HG02852 (cell line): ENCODE data around the gene TMCO4.

ENCODE experiments used
- ATAC-seq: cut with Tn5 transposase; IDR thresholded peaks from one replicate; pipeline ENCODE4 v1.9.1; 2021; ENCODE audit warnings: mild to moderate bottlenecking, moderate library complexity; ENCODE audit not compliant: unreplicated experiment

Gene TMCO4

GRCh38 chr1:19776933-19777332 lies 22.8 kb downstream of the TMCO4 start:
- no peak for ATAC-seq

- no peak for ATAC-seq
Measured at GRCh38 chr1:19776287-19776686, 23.4 kb downstream of the TMCO4 start.

DNA sequence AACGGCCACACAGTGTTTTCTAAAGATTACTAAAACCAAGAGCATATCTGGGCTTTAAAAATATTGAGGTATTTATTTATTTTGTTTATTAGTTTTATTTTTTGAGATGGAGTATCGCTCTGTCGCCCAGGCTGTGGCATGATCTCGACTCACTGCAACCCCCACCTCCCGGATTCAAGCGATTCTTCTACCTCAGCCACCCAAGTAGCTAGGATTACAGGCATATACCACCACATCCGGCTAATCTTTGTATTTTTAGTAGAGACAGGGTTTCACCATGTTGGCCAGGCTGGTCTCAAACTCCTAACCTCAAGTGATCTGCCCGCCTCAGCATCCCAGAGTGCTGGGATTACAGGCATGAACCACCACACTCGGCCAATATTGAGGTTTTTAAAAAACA lies 23.9 kb downstream of the TMCO4 start:
- no peak for ATAC-seq

GRCh38 chr1:19775317-19775716 lies 24.4 kb downstream of the TMCO4 start:
- ATAC-seq = no peak

DNA sequence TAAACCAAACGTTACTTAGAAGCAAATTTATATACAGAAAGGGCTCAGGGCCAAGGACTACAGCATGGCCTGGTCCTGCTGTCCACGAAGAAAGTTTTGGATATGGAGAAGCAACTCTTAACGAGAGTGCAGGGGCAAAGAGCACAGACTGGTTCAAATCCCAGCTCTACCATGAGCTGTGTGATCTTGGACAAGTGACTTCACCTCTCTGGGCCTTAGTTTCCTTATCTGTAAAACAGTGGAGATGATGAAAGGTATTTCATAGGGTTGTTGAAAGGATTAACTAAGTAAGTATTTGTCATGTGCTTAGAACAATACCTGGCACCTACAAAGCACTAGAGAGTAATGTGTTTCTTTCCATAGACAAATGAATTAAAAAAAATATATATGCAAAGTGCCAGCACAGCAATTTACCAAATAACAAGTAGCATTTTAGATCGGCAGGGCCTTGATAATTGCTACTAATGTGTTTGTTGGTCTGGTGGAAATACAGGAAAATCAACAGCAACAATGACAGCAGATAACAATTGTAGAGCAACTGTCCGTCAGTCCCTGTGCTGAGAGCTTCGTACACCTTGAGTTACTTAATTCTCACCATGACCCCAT lies 25.4 kb downstream of the TMCO4 start:
- ATAC-seq = no peak

- no peak for ATAC-seq
Measured at GRCh38 chr1:19773485-19773884, 26.2 kb downstream of the TMCO4 start.

DNA sequence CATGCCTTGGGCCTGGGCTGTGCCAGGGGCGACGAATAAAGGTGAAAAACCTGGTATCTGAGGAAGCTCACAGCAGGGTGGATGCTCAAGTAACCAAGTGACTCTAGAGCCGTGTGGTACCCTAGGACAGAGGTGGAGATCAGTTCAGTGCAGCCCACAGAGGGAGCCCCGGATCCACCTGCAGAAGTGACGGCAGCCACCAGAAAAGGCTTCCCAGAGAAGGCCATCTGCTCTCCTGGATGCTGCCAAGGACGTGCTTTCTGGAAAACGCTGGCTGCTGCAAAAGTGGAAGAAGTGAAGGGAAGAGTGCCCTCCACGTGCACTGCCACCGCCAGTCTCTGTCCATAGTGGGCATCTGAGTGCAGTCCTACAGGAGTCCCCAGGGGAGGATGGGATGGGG lies 27.7 kb downstream of the TMCO4 start:
- no peak for ATAC-seq

- ATAC-seq = no peak
Measured at GRCh38 chr1:19771350-19771749, 28.4 kb downstream of the TMCO4 start.

GRCh38 chr1:19770436-19771190 lies 29.1 kb downstream of the TMCO4 start:
- no peak for ATAC-seq

GRCh38 chr1:19769211-19769932 lies 30.3 kb downstream of the TMCO4 start:
- ATAC-seq = no peak

- ATAC-seq = no peak
Measured at GRCh38 chr1:19768353-19769210, 31.1 kb downstream of the TMCO4 start.

DNA sequence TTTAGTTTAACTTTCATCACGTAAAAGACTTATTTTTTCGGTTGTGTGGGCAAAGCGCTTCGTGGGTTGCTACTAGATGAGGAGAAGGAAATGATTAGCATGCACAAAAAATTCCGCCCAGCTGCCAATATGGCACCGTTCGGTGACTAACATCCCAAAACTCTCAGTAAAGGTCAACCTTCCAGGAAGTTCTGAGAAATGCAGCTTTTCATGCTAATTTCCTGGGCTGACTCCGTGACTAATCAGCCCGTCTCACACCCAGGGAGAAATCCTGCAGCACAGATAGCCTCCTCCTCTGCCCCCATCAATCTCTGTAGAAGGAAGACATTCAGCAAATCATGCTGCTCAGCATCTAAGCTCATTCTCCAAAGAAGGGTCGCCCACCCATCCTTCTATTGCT lies 34.1 kb downstream of the TMCO4 start:
- no peak for ATAC-seq

DNA sequence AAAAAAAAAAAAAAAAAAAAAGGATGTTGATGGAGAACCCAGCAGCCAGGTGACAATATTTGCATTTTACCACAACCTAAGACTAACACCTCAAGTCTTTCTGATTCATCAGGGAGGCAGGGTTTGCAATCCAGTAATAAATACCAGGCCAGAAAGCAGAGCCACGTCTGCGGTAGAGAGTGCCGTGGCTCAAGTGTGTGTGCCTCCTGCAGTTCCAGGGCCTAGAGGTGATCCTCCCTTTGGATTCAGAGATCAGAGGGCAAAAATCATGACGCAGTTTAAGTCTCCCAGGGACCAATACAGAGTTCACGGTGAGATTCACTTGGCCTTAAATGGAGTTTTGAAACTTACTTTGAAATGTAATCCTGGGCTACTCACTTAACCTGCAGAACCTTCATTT lies 34.9 kb downstream of the TMCO4 start:
- ATAC-seq = no peak

GRCh38 chr1:19762175-19762779 lies 37.4 kb downstream of the TMCO4 start:
- no peak for ATAC-seq

- ATAC-seq = no peak
Measured at GRCh38 chr1:19759740-19760089, 40.0 kb downstream of the TMCO4 start.

DNA sequence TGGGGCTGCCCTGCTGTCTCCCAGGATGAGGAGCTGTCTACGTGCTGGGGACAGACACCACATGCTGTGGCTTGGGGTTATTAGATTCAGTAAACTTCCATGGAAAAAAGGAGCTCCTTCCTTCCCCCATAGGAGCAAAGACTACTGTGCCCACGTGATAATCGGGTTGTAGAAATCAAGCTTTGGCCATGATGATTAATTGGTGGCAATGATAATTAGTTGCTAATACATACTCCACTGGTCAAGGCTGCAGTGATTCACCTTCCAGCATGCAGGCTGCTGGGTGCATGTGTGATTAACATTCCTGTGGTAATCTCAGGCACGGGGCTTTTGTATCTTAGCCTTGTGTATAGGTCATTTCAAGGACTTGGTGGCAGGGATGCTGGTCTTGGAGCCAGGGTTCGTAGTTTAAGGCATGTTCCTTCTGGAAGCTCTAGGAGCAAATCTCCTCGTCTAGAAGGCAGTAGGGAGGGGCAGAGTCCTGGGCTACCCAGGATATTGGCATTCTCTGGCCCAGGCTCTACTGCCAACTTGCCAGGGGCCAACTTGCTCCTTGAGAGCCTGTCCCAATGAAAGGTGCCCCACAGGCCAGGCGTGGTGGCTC lies 41.4 kb downstream of the TMCO4 start:
- ATAC-seq = no peak

DNA sequence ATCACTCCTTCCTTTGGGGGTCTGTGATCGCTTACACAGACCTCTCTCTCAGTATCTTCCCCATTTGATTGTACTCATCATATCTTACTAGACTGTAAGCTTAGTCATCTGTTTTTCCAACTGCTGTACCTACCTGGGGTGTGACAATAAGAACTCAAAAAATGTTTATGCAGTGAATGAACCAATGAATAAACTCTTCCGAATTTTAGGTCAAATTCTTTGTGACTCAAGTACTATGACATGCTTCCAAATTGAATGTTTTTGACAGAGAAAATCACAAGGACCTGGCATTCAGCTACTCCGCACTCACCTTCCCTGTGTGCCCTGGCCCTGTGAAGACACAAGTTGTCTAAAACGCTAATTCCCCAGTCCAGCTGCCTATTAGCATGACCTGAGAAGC lies 42.1 kb downstream of the TMCO4 start:
- ATAC-seq = no peak

DNA sequence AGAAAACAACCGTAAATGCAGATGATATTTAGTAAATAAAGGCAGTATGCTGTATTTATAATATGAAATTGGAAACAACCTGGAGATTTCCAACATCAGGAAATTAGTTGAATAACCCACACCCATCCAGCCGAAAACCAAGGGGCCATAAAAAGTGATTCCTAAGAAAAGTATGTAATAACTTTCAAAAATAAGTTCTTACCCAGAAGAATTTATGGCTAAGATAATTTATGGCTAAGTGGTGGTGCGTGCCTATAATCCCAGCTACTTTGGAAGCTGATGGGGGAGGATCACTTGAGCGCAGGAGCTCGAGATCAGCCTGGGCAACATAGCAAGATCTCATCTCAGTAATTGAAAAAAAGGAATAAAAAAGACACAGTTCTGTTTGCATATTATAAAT lies 43.2 kb downstream of the TMCO4 start:
- ATAC-seq = no peak

DNA sequence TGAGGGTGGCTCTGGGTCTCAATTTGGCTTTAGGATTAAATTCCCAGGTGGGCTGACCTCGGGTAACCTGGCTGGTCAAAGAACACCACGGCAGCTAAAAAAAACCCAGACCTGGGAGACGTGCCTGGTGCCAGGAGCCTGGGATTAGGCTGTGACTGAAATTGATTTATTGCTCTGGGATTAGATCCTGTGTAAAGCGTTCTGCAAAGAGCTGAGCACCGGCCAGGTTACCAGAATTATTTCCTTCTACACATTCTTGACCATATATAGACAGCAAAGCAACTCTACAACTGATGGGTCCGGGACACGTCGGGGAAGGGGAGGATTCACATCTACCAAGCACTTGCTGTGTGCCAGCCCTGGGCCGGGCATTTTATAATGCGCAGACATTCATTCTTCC lies 45.2 kb downstream of the TMCO4 start:
- ATAC-seq = no peak

DNA sequence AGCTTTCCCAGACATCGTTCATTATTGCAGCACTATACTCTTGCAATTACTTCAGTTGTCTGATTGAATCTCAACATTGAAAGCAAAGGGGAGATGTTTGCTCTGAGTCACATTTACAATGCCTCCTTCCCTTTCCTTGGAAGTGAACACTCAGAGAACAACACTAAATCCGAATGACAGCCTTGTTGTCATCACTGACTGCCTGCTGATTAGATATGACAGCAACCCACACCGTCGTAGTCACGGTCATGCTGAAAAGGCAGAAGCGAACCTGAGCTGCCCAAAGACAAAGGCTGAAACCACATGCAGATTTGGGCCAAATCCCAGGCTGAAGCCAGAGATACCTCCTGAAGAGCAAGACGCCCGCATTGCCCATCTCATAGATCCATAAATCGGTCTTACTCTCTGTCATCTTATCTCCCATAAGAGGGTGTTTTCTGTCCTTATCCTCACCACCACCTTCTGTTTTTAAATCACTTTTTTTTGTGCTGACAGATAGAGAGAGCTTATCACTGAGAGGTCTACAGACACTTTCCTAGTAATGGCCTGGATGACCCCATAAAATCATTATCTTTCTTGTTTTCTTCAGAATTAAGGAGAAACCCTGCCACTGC lies 47.5 kb downstream of the TMCO4 start:
- no peak for ATAC-seq
